GM12892 (cell line): ENCODE measurements around the gene C12orf76.

Source experiments
- POLR2A ChIP-seq: IDR thresholded peaks from 2 replicates; pipeline ENCODE4 v1.6.1; 2011; ENCODE audit warnings: low read depth, low read length, control low read depth
- POLR2AphosphoS5 ChIP-seq: IDR thresholded peaks from 2 replicates; pipeline ENCODE4 v1.6.1; 2011; ENCODE audit warnings: low read depth, low read length, control low read depth

- TF ChIP-seq POLR2A (no peak), POLR2AphosphoS5 (no peak)
Measured at GRCh38 chr12:110007881-110008280, 40.4 kb downstream of the C12orf76 start.
